ENCODE data around the gene GDF2. TPM values are rescaled to one million over a fixed set of nuclear protein-coding genes. Genes with fewer than 3 reads are reported as not detected.

Gene GDF2
- total and polyA plus RNA-seq, 2 experiments from 2014 or later: 0.39 TPM; not detected in 1

GRCh38 chr10:47279276-47279675 is 43.0 kb upstream of the GDF2 start:
- WGBS (ENCODE audit: low lambda C conversion rate, missing lambda C conversion rate): 78% methylated on average over 2 of the region's 2 CpGs
- no peak overlapping the region for H3K4me2 ChIP-seq
- no peaks in the 10 kb centered on the region for H4K20me1 ChIP-seq (ENCODE audit: insufficient read depth, poor library complexity, severe bottlenecking)
- no peak overlapping the region for H2AFZ ChIP-seq
- H3K9me3 ChIP-seq (ENCODE audit: low read depth): no peaks in the 10 kb centered on the region
- no peak overlapping the region for H3K4me3 ChIP-seq
- no peaks in the 10 kb centered on the region for H3K36me3 ChIP-seq (replicated peaks; ENCODE audit: insufficient read depth, low read depth)
- no peaks in the 10 kb centered on the region for H3K4me1 ChIP-seq (ENCODE audit: insufficient read depth)
- H3K79me2 ChIP-seq: no peaks in the 10 kb centered on the region
- no peak overlapping the region for H3K27ac ChIP-seq
- no peaks in the 10 kb centered on the region for H3K9me2 ChIP-seq (replicated peaks; ENCODE audit: insufficient read depth)
- H3K27me3 ChIP-seq: no peaks in the 10 kb centered on the region
- DNase-seq (ENCODE audit: low spot score): no peak
- TF ChIP-seq CTCF (IDR thresholded peaks at IDR 0.05; ENCODE audit: poor library complexity): no peak
- no peak for TF ChIP-seq EZH2phosphoT487 (IDR thresholded peaks at IDR 0.05; ENCODE audit: low read depth, severe bottlenecking, unreplicated experiment)
- TF ChIP-seq EZH2 (IDR thresholded peaks at IDR 0.05; ENCODE audit: borderline replicate concordance): no peak

- Histone ChIP-seq H3K36me3 (replicated peaks; ENCODE audit: insufficient read depth, low read depth) (no peaks in the 10 kb centered on the region), H3K9me3 (ENCODE audit: low read depth) (no peaks in the 10 kb centered on the region), H3K4me1 (ENCODE audit: insufficient read depth) (no peaks in the 10 kb centered on the region), H3K79me2 (no peaks in the 10 kb centered on the region), H4K20me1 (ENCODE audit: insufficient read depth, poor library complexity, severe bottlenecking) (no peaks in the 10 kb centered on the region), H3K4me2 (no peak overlapping the region), H3K4me3 (no peak overlapping the region), H3K27me3 (peaks cover 16% of the 10 kb centered on the region), H3K9me2 (replicated peaks; ENCODE audit: insufficient read depth) (no peaks in the 10 kb centered on the region), H2AFZ (no peak overlapping the region), H3K27ac (no peak overlapping the region)
- no peak for DNase-seq (ENCODE audit: low spot score)
- 87% methylated on average over 6 of the region's 6 CpGs for WGBS (ENCODE audit: low lambda C conversion rate, missing lambda C conversion rate)
- TF ChIP-seq EZH2 (IDR thresholded peaks at IDR 0.05; ENCODE audit: borderline replicate concordance): no peak
- no peak for TF ChIP-seq CTCF (IDR thresholded peaks at IDR 0.05; ENCODE audit: poor library complexity)
- no peak for TF ChIP-seq EZH2phosphoT487 (IDR thresholded peaks at IDR 0.05; ENCODE audit: low read depth, severe bottlenecking, unreplicated experiment)
Observed at GRCh38 chr10:47282005-47282656, 40.1 kb upstream of the GDF2 start.

GRCh38 chr10:47282657-47283018 is 39.6 kb upstream of the GDF2 start:
- Histone ChIP-seq H3K4me2 (no peak overlapping the region), H4K20me1 (ENCODE audit: insufficient read depth, poor library complexity, severe bottlenecking) (no peaks in the 10 kb centered on the region), H3K9me2 (replicated peaks; ENCODE audit: insufficient read depth) (no peaks in the 10 kb centered on the region), H3K79me2 (no peaks in the 10 kb centered on the region), H3K9me3 (ENCODE audit: low read depth) (no peaks in the 10 kb centered on the region), H3K4me3 (no peak overlapping the region), H2AFZ (no peak overlapping the region), H3K27ac (no peak overlapping the region), H3K36me3 (replicated peaks; ENCODE audit: insufficient read depth, low read depth) (no peaks in the 10 kb centered on the region), H3K27me3 (peaks cover 16% of the 10 kb centered on the region), H3K4me1 (ENCODE audit: insufficient read depth) (peaks cover 4% of the 10 kb centered on the region)
- TF ChIP-seq EZH2 (IDR thresholded peaks at IDR 0.05; ENCODE audit: borderline replicate concordance) (no peak), EZH2phosphoT487 (IDR thresholded peaks at IDR 0.05; ENCODE audit: low read depth, severe bottlenecking, unreplicated experiment) (no peak), CTCF (IDR thresholded peaks at IDR 0.05; ENCODE audit: poor library complexity) (no peak)
- DNase-seq (ENCODE audit: low spot score): no peak
- WGBS (ENCODE audit: low lambda C conversion rate, missing lambda C conversion rate): 96% methylated on average over 6 of the region's 6 CpGs
